Breast epithelium (tissue), 4 donors: ENCODE data around the gene VEGFA. TPM values are rescaled to one million over a fixed set of nuclear protein-coding genes. Genes with fewer than 3 reads are reported as not detected.

Experiments
- DNase-seq, 2 donors: peaks; one replicate each; pipeline ENCODE4 v3.0.0-alpha.2; 2019; ENCODE audit warnings: low spot score in 2 of 2
- H3K27ac ChIP-seq, 2 donors: fragments of 200-600 bp; sonication (generic) in 1 of 2; one replicate each; pipeline ENCODE4 v1.5.1; 2016 to 2019; ENCODE audit warnings: mild to moderate bottlenecking in 1 of 2
- H3K27me3 ChIP-seq, 2 donors: fragments of 200-600 bp; sonication (generic) in 1 of 2; one replicate each; pipeline versions ENCODE4 v1.5.1 to v1.6.0; 2017 to 2019; ENCODE audit warnings: control low read depth in 1 of 2, mild to moderate bottlenecking in 1 of 2
- H3K36me3 ChIP-seq: fragments of 200-600 bp; one replicate; pipeline ENCODE4 v1.5.1; 2019
- H3K4me1 ChIP-seq, 2 donors: fragments of 200-600 bp; sonication (generic); one replicate each; pipeline ENCODE4 v1.5.1; 2016 to 2019; ENCODE audit warnings: control low read depth in 1 of 2
- H3K4me3 ChIP-seq, 3 donors: fragments of 200-600 bp; sonication (generic); 1 replicate in 2 of 3; 2 replicates in 1 of 3; pipeline ENCODE4 v1.5.1; 2016 to 2019; ENCODE audit warnings: mild to moderate bottlenecking in 3 of 3, moderate library complexity in 2 of 3
- H3K9me3 ChIP-seq, 2 donors: fragments of 200-600 bp; sonication (generic) in 1 of 2; one replicate each; pipeline ENCODE4 v1.5.1; 2016 to 2019; ENCODE audit warnings: control low read depth in 1 of 2
- POLR2A ChIP-seq: fragments of 450-650 bp; IDR thresholded peaks from one replicate; pipeline ENCODE4 v1.6.1; 2016; ENCODE audit warnings: antibody characterized with exemption, mild to moderate bottlenecking, moderate library complexity
- POLR2AphosphoS5 ChIP-seq, 3 donors: sonication (generic); formaldehyde crosslinking; IDR thresholded peaks; one replicate each; pipeline ENCODE4 v1.6.1; 2017; ENCODE audit warnings: antibody characterized with exemption in 3 of 3
- intact Hi-C: fragments of 100-400 bp; cut with DNase I; formaldehyde crosslinking; loops from one replicate; pipeline ENCODE4 v1.15.1; 2023; ENCODE audit warnings: low total_unique reads
- total RNA-seq, 3 donors: library from RNA; depleted of rRNA; stranded (reverse); fragments of >200 nt; gene quantifications; one replicate each; pipeline ENCODE4 v1.1.0, GENCODE V29; 2016
- TF ChIP-seq, protein P1 (sequence below), 3 donors: fragments of 450-650 bp; IDR thresholded peaks; one replicate each; pipeline ENCODE4 v1.5.1; 2016 to 2017; ENCODE audit warnings: antibody characterized with exemption in 3 of 3, mild to moderate bottlenecking in 3 of 3, moderate library complexity in 3 of 3

Gene VEGFA
- total RNA-seq, 3 donors from 2014 or later = 123 to 230 (median 132) TPM

- Histone ChIP-seq H3K9me3 (no peaks in the 10 kb centered on the region), H3K36me3 (no peaks in the 10 kb centered on the region), H3K4me3 (no peak overlapping the region), H3K27ac (no peak overlapping the region), H3K27me3 (no peaks in the 10 kb centered on the region), H3K4me1 (peaks cover 0 to 6% of the 10 kb centered on the region in 2 donors)
- TF ChIP-seq, protein P1, sequence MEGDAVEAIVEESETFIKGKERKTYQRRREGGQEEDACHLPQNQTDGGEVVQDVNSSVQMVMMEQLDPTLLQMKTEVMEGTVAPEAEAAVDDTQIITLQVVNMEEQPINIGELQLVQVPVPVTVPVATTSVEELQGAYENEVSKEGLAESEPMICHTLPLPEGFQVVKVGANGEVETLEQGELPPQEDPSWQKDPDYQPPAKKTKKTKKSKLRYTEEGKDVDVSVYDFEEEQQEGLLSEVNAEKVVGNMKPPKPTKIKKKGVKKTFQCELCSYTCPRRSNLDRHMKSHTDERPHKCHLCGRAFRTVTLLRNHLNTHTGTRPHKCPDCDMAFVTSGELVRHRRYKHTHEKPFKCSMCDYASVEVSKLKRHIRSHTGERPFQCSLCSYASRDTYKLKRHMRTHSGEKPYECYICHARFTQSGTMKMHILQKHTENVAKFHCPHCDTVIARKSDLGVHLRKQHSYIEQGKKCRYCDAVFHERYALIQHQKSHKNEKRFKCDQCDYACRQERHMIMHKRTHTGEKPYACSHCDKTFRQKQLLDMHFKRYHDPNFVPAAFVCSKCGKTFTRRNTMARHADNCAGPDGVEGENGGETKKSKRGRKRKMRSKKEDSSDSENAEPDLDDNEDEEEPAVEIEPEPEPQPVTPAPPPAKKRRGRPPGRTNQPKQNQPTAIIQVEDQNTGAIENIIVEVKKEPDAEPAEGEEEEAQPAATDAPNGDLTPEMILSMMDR (IDR thresholded peaks at IDR 0.05) = no peak
- TF ChIP-seq POLR2A = no peak
- no peak for TF ChIP-seq POLR2AphosphoS5 (IDR thresholded peaks at IDR 0.05)
- intact Hi-C loops = no loop called here
- DNase-seq = no peak
Observed at GRCh38 chr6:43762410-43762768, 7.6 kb upstream of the VEGFA start.

GRCh38 chr6:43762966-43763695 is 6.9 kb upstream of the VEGFA start:
- Histone ChIP-seq H3K36me3 (no peaks in the 10 kb centered on the region), H3K4me1 (peaks cover 0 to 6% of the 10 kb centered on the region in 2 donors), H3K9me3 (no peaks in the 10 kb centered on the region), H3K27me3 (no peaks in the 10 kb centered on the region), H3K4me3 (no peak overlapping the region), H3K27ac (no peak overlapping the region)
- no peak for DNase-seq
- TF ChIP-seq POLR2AphosphoS5 (IDR thresholded peaks at IDR 0.05) = no peak
- TF ChIP-seq, protein P1 (IDR thresholded peaks at IDR 0.05) = no peak
- TF ChIP-seq POLR2A = no peak
- intact Hi-C loops = no loop called here

- H3K36me3 ChIP-seq = no peaks in the 10 kb centered on the region
- intact Hi-C loops = no loop called here
- peaks cover 0 to 8% of the 10 kb centered on the region in 2 donors for H3K4me1 ChIP-seq
- no peak for DNase-seq
- no peak for TF ChIP-seq POLR2A
- TF ChIP-seq, protein P1 (IDR thresholded peaks at IDR 0.05) = no peak
- no peak for TF ChIP-seq POLR2AphosphoS5 (IDR thresholded peaks at IDR 0.05)
- H3K4me3 ChIP-seq = no peak overlapping the region
- H3K27me3 ChIP-seq = no peaks in the 10 kb centered on the region
- no peak overlapping the region for H3K27ac ChIP-seq
- no peaks in the 10 kb centered on the region for H3K9me3 ChIP-seq
Observed at GRCh38 chr6:43763812-43764522, 6.0 kb upstream of the VEGFA start.

- H3K9me3 ChIP-seq = no peaks in the 10 kb centered on the region
- no peaks in the 10 kb centered on the region for H3K27me3 ChIP-seq
- H3K4me1 ChIP-seq = peaks cover 0 to 10% of the 10 kb centered on the region in 2 donors
- H3K36me3 ChIP-seq = no peaks in the 10 kb centered on the region
- intact Hi-C loops = loop anchor here (5.0 kb wide), 1 partner anchor 97 kb away; no protein-coding TSS in a partner anchor
- H3K27ac ChIP-seq = no peak overlapping the region
- H3K4me3 ChIP-seq = no peak overlapping the region
- TF ChIP-seq POLR2A = no peak
- TF ChIP-seq, protein P1 (IDR thresholded peaks at IDR 0.05) = no peak
- no peak for TF ChIP-seq POLR2AphosphoS5 (IDR thresholded peaks at IDR 0.05)
- DNase-seq = no peak
Observed at GRCh38 chr6:43764772-43765171, 5.2 kb upstream of the VEGFA start.
